Gastrocnemius medialis (tissue), 4 donors: ENCODE measurements around the gene FTCD. TPM values are rescaled to one million over a fixed set of nuclear protein-coding genes. Genes with fewer than 3 reads are reported as not detected.
"Not testable (repeated sequence)": the region's sequence is repeated elsewhere in the genome, so short reads cannot be mapped to it uniquely, and the experiment has no call there.

Experiments
- ATAC-seq, 2 donors: fragments of 150-250 bp; one replicate each; pipeline ENCODE4 v1.9.1; 2016
- DNase-seq, 2 donors: peaks; one replicate each; pipeline ENCODE4 v3.0.0-alpha.2; 2019
- H3K27ac ChIP-seq, 4 donors: fragments of 200-600 bp; sonication (generic); 1 replicate in 1 of 4; 2 replicates in 3 of 4; pipeline ENCODE4 v1.5.1; 2016 to 2018; ENCODE audit warnings: mild to moderate bottlenecking in 2 of 4, moderate library complexity in 1 of 4
- H3K27me3 ChIP-seq, 3 donors: fragments of 200-600 bp; sonication (generic) in 2 of 3; 1 replicate in 1 of 3; 2 replicates in 2 of 3; pipeline versions ENCODE4 v1.5.1 to v1.6.0; 2016 to 2019; ENCODE audit warnings: mild to moderate bottlenecking in 1 of 3, moderate library complexity in 1 of 3
- H3K36me3 ChIP-seq, 2 donors: fragments of 200-600 bp; sonication (generic) in 1 of 2; one replicate each; pipeline ENCODE4 v1.5.1; 2017 to 2018
- H3K4me1 ChIP-seq, 2 donors: fragments of 200-600 bp; sonication (generic) in 1 of 2; one replicate each; pipeline ENCODE4 v1.5.1; 2016 to 2017; ENCODE audit warnings: mild to moderate bottlenecking in 2 of 2
- H3K4me3 ChIP-seq, 4 donors: fragments of 200-600 bp; sonication (generic) in 3 of 4; 1 replicate in 1 of 4; 2 replicates in 3 of 4; pipeline ENCODE4 v1.5.1; 2016 to 2019; ENCODE audit warnings: mild to moderate bottlenecking in 2 of 4
- H3K9me3 ChIP-seq, 3 donors: fragments of 200-600 bp; sonication (generic) in 2 of 3; 1 replicate in 1 of 3; 2 replicates in 2 of 3; pipeline ENCODE4 v1.5.1; 2016 to 2019
- CTCF ChIP-seq, 5 experiments: fragments of 450-650 bp in 3 of 5; fragments of 200-600 bp in 2 of 5; sonication (generic) in 2 of 5; IDR thresholded peaks in 4 of 5; conservative IDR thresholded peaks in 1 of 5; 1 replicate in 4 of 5; 2 replicates in 1 of 5; pipeline ENCODE4 v1.5.1; 2016 to 2019; ENCODE audit warnings: antibody characterized with exemption in 5 of 5, mild to moderate bottlenecking in 3 of 5, moderate library complexity in 3 of 5
- POLR2A ChIP-seq, 2 donors: fragments of 450-650 bp; IDR thresholded peaks; one replicate each; pipeline ENCODE4 v1.6.1; 2017; ENCODE audit warnings: antibody characterized with exemption in 2 of 2, mild to moderate bottlenecking in 2 of 2, moderate library complexity in 2 of 2
- in situ Hi-C, 4 donors: fragments of 200-750 bp; cut with MboI; loops; one replicate each; pipeline versions ENCODE4 v1.15.0 to v1.8.0; 2017; ENCODE audit warnings: low sequenced_read_pairs in 4 of 4
- intact Hi-C: fragments of 100-400 bp; cut with DNase I; formaldehyde crosslinking; loops from one replicate; pipeline ENCODE4 v1.15.1; 2023; ENCODE audit warnings: low total_unique reads
- total RNA-seq, 4 donors: library from RNA; depleted of rRNA; stranded (reverse); fragments of >200 nt; gene quantifications; one replicate each; pipeline versions ENCODE4 v1.1.0 to v1.2.3, GENCODE V29; 2016

The FTCD gene
- total RNA-seq, 4 donors from 2014 or later, result 0.33 to 0.95 TPM; not detected in 2

DNA sequence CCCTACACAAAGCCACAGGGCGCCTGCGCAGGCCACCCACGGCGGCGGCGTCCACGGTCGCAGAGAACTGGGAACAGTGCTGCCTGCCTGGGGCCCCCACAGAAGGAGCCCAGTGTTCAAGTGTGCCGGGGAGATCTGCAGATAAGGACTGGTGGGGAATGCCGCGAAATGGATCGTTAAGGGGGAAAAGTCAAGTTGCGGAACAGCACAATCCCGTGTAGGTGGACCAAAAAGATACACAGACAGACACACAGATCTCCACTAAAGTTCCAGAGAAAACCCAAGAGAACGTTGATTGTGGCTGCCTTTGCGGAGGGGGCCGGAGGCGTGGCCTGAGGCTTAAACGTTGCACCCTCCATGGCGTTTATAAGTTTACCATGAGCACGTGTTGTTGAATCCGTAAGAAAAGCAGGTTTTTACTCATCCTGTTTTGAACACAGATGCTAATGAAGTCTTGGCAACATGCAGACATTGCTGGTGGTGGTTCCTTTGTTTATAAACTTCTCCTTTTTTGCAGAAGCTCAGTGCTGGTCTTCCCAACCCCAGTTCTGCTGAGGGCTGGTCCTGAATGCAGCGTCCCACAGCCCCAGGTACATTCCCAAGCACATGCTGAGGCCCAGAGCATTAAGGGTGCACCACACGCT, 24.8 kb upstream of the FTCD start:
- no peaks in the 10 kb centered on the region for H3K9me3 ChIP-seq
- no peak overlapping the region for H3K27ac ChIP-seq
- intact Hi-C loops (no loop called here), in situ Hi-C loops (no loop called here)
- H3K36me3 ChIP-seq, result no peaks in the 10 kb centered on the region
- no peak for ATAC-seq
- no peak for TF ChIP-seq CTCF (IDR thresholded peaks at IDR 0.05 in 4 of 5, conservative IDR thresholded peaks at IDR 0.05 in 1 of 5)
- TF ChIP-seq POLR2A (IDR thresholded peaks at IDR 0.05), result no peak
- H3K27me3 ChIP-seq, result no peaks in the 10 kb centered on the region
- peaks cover 0 to 12% of the 10 kb centered on the region in 2 donors for H3K4me1 ChIP-seq
- H3K4me3 ChIP-seq, result no peak overlapping the region
- no peak for DNase-seq

- intact Hi-C loops, result no loop called here
- no peaks in the 10 kb centered on the region for H3K9me3 ChIP-seq
- in situ Hi-C loops, result no loop called here
- no peak for DNase-seq
- no peak overlapping the region for H3K27ac ChIP-seq
- ATAC-seq, result no peak
- TF ChIP-seq POLR2A (IDR thresholded peaks at IDR 0.05), result no peak
- no peak for TF ChIP-seq CTCF (IDR thresholded peaks at IDR 0.05 in 4 of 5, conservative IDR thresholded peaks at IDR 0.05 in 1 of 5)
- H3K36me3 ChIP-seq, result no peaks in the 10 kb centered on the region
- H3K27me3 ChIP-seq, result no peaks in the 10 kb centered on the region
- no peak overlapping the region for H3K4me3 ChIP-seq
- H3K4me1 ChIP-seq, result peaks cover 0 to 7% of the 10 kb centered on the region in 2 donors
These were observed 24.3 kb upstream of the FTCD start for GRCh38 chr21:46179708-46180078.

DNA sequence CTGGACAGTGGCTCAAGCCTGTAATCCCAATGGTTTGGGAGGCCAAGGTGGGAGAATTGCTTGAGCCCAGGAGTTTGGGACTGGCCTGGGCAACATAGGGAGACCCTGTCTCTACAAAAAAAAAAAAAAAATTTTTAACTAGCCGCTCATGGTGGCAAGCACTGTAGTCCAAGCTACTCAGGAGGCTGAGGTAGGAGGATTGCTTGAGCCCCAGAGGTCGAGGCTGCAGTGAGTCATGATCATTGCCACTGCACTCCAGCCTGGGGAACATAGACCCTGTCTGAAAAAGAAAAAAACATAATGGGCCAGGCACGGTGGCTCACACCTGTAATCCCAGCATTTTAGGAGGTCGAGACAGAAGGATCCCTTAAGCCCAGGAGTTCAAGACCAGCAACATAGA, 23.6 kb upstream of the FTCD start:
- Histone ChIP-seq H3K27me3 (no peaks in the 10 kb centered on the region), H3K36me3 (no peaks in the 10 kb centered on the region), H3K9me3 (no peaks in the 10 kb centered on the region), H3K4me1 (peaks cover 0 to 6% of the 10 kb centered on the region in 2 donors), H3K27ac (no peak overlapping the region), H3K4me3 (no peak overlapping the region)
- intact Hi-C loops, result no loop called here
- DNase-seq (no peak), ATAC-seq (no peak)
- TF ChIP-seq POLR2A (IDR thresholded peaks at IDR 0.05) (no peak), CTCF (IDR thresholded peaks at IDR 0.05 in 4 of 5, conservative IDR thresholded peaks at IDR 0.05 in 1 of 5) (no peak)
- in situ Hi-C loops, result no loop called here

GRCh38 chr21:46176443-46177129, 21.2 kb upstream of the FTCD start:
- H3K4me3 ChIP-seq, H3K4me1 ChIP-seq, H3K27me3 ChIP-seq, H3K9me3 ChIP-seq, intact Hi-C loops, H3K36me3 ChIP-seq, ATAC-seq, DNase-seq, H3K27ac ChIP-seq, in situ Hi-C loops: not testable (repeated sequence)

DNA sequence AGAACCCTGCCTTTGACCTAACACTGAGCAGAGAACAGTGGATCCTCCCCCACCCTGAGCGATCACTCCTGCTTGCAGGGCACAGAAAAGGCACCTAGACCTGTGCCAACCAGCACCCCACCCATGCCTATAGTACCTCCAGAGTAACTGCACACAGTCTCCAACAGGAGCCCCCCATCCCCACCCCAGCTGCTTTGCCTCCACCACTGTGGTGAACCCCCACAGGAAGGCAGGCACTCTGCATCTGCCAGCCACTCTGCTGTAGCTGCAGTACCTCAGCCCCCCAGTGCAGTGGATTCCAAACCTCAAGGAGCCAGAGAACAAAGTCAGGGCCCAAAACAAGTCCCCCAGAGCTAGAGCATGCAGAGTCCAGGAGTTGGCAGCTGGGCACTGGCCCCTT, 18.2 kb upstream of the FTCD start:
- intact Hi-C loops (no loop called here), in situ Hi-C loops (no loop called here)
- TF ChIP-seq POLR2A (IDR thresholded peaks at IDR 0.05) (no peak), CTCF (IDR thresholded peaks at IDR 0.05 in 4 of 5, conservative IDR thresholded peaks at IDR 0.05 in 1 of 5) (no peak)
- Histone ChIP-seq H3K27ac (no peak overlapping the region), H3K9me3 (no peaks in the 10 kb centered on the region), H3K27me3 (no peaks in the 10 kb centered on the region), H3K4me1 (no peaks in the 10 kb centered on the region), H3K36me3 (no peaks in the 10 kb centered on the region), H3K4me3 (no peak overlapping the region)
- no peak for DNase-seq
- ATAC-seq, result no peak
